Head of caudate nucleus (tissue), 42 donors: ENCODE measurements around the gene ZBP1.
A peak's percentile ranks its signal among the peaks of the same experiment; 100 is the strongest.

Experiments used
- DNase-seq, 42 donors: peaks; one replicate each; pipeline versions ENCODE4 v3.0.0 to v3.0.0-alpha.2; 2020 to 2021; ENCODE audit warnings: mixed read lengths in 7 of 42
- intact Hi-C: fragments of 100-400 bp; cut with DNase I; formaldehyde crosslinking; loops from one replicate; pipeline ENCODE4 v1.15.0; 2022

The ZBP1 gene

GRCh38 chr20:57595041-57596030, 24.9 kb downstream of the ZBP1 start:
- DNase-seq, result no peak
- intact Hi-C loops, result loop anchor here (2.0 to 10.0 kb wide), 3 partner anchors 81 to 613 kb away; no protein-coding TSS in a partner anchor

DNA sequence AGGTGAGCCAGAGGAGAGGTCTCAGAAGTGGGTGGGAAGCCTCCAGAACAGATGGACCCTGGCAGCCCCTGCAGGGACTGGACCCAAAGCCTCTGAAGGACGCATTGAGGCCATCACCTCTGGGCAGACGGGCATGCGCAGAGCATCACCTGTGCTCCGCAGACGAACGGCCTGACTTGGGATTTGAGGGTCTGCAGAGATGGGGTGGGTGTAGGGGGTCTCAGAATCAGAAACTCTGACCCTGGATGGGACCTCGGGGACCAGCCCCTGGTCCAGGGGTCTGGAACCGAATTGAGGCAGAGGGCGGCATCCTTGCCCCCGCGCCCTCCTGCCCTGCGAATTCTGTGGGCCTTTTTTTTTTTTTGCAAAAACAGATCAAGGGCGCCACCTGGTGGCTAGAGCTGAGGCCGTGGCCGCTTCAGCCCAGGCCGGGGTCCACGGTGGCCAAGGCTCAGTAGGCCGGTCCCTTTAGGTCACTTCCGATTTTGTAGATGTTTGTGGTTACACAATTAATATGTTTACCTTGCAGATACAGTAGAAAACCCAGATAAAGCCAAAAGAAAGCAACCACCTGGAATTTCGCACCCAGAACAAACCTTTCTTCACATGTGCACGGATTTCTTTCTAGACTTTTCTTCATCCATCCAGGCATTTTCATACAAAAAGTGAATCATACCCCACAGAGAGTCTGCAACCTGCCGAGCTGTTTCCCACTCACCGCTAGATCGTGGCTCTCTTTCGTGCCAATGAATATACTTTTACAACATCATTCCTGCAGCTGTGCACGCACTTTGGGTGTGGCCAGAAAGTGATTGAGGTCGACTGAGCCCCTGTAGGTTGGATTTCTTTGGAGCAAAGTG, 25.9 kb downstream of the ZBP1 start:
- intact Hi-C loops, result loop anchor here (2.0 to 10.0 kb wide), 2 partner anchors 80 to 220 kb away; no protein-coding TSS in a partner anchor
- DNase-seq, result peak in 34 of 42 donors; percentile 17 to 83 (median 52)

DNA sequence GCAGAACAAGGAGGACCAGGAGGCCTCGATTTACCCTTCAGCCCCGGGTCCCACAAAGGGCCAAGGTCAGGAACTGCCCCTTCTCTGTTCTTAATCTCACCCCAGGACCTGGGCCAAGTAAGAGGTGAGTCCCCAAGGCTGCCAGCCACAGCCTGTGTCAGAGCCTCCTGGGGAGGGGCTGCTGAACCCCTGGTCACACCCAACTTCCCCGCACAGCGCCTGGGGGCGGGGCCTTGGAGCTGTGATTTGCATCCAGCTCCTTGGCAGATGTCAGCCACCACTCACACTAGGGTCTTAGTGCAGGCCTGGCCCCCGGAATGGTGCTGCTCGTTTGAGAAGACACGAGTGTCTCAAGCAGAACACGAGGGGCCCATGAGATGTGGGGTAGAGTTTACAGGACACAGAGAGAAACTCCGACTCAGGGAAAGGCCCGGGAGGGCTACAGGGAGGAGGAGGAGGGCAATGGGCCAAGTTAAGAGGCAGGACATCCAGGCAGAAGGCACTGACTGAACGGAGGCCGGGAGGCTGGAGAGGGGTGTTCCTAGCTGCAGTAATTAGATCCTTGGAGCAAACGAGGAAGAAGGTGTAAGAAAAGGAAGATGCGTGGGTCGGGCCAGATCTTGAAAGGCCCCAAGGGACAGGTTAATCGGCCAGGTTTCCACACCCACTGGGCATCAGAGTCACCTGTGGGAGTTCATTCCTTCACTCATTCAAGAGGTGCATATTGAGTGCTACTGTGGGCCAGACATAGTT, 26.9 kb downstream of the ZBP1 start:
- no peak for DNase-seq
- intact Hi-C loops, result loop anchor here (10.0 kb wide), 1 partner anchor 219 kb away; no protein-coding TSS in a partner anchor

- intact Hi-C loops, result loop anchor here (10.0 kb wide), 1 partner anchor 218 kb away; no protein-coding TSS in a partner anchor
- DNase-seq, result no peak
Observed at GRCh38 chr20:57592263-57593092, 27.7 kb downstream of the ZBP1 start.

GRCh38 chr20:57591289-57592229, 28.7 kb downstream of the ZBP1 start:
- no peak for DNase-seq
- intact Hi-C loops, result loop anchor here (10.0 kb wide), 1 partner anchor 217 kb away; no protein-coding TSS in a partner anchor

- intact Hi-C loops, result loop anchor here (10.0 kb wide), 1 partner anchor 216 kb away; no protein-coding TSS in a partner anchor
- no peak for DNase-seq
Observed at GRCh38 chr20:57590485-57591288, 29.5 kb downstream of the ZBP1 start.

GRCh38 chr20:57589728-57590484, 30.3 kb downstream of the ZBP1 start:
- intact Hi-C loops, result loop anchor here (10.0 kb wide), 1 partner anchor 215 kb away; no protein-coding TSS in a partner anchor
- no peak for DNase-seq

- intact Hi-C loops, result no loop called here
- DNase-seq, result no peak
Observed at GRCh38 chr20:57589123-57589727, 31.0 kb downstream of the ZBP1 start.

DNA sequence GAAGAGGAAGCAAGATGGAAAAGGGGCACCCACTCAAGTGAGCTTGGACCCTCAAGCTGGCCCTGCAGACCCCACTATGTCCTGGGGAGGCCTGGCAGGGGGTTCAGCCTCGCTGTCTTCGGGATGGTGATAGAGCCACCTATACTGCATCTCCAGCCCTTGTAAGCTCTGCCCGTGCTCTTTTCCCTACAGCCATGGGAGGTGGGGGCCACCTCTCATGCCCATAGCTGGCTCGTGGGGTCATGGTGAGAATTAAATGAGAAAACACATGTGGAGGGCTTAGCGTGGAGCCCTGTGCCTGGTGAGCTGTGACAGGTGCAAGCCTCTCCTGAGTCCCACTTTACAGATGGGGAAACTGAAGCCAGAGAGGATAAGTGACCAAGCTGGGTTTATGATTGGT, 31.6 kb downstream of the ZBP1 start:
- intact Hi-C loops, result no loop called here
- DNase-seq, result no peak

DNA sequence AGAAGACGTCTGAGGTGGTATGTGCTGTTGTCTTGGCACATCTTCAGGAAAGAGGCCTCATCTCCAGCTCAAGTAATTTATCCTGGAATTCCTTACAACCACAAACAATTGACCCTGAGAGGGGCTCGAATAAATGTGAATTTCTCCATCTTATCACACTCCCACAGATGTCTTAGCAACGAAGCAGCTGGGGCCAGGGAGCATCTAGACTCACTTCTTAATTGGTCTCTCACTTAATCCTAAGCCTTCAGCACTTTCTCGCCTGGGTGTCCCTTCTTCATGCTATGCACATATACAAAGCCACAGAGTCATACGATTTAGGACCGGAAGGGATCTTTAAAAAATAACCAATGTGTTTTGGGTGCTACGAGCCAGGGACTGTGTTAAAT, 32.2 kb downstream of the ZBP1 start:
- no peak for DNase-seq
- intact Hi-C loops, result loop anchor here (2.0 kb wide), 1 partner anchor 71 kb away; no protein-coding TSS in a partner anchor

DNA sequence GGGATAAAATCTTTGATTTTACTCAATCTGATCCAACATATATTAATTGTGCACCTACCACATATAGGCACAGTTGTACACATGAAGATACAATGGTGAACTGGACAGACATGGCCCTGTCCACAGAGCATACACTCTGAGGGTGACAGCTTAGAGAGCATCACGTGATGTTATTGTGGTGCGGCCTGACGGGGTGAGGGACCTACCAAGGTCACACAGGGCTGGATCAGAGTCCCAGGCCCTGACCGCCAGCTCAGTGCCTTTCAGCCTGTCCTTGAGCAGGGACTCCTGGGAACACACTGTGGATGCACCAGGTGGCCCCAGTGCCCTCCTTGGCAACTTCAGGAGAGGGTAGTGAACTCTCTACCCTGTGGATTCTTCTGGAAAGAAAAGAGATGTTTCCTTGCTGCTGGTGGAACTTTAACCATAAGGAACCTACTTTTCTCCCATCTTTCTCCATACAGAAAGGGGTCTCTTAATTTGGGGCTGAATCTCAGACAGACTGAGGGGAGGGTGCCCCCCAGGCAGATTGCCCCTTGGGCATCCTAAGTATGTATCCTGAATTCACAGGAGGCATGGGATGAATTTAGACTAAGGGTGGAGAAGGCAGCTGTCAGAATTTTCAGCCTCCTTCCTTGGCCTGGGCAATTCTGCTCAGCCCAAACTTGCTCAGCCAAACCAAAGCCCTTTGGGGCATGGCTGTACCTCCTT, 32.8 kb downstream of the ZBP1 start:
- intact Hi-C loops, result loop anchor here (2.0 kb wide), 1 partner anchor 71 kb away; no protein-coding TSS in a partner anchor
- DNase-seq, result no peak

DNA sequence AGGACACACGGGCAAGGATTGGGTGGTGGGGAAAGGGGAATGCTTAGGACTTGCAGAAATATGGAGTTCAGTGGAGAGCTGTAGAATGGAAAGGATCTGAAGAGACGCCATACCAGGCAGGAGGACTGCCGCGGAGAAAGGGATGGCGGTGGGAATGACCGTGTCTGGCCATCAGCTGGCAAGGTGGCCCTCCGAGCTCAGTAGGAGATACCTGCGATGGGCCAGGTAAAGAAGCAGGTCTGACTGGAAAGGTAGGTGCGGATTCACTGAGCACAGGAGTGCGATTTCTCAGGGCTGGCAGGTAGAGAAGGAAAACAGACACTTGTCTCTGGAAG, 33.3 kb downstream of the ZBP1 start:
- no peak for DNase-seq
- intact Hi-C loops, result loop anchor here (2.0 kb wide), 1 partner anchor 70 kb away; no protein-coding TSS in a partner anchor

GRCh38 chr20:57586370-57586793, 33.8 kb downstream of the ZBP1 start:
- intact Hi-C loops, result loop anchor here (2.0 kb wide), 1 partner anchor 70 kb away; no protein-coding TSS in a partner anchor
- DNase-seq, result peak in 18 of 42 donors; percentile 16 to 55 (median 28)
